B cell (primary cell): Measurements from ENCODE around the gene RGS3.

ENCODE experiments used
- EZH2 ChIP-seq: IDR thresholded peaks from 2 replicates; pipeline ENCODE4 v1.6.1; 2012; ENCODE audit warnings: borderline replicate concordance, low read depth, mild to moderate bottlenecking, moderate library complexity, low read length; ENCODE audit not compliant: insufficient read depth, poor library complexity, severe bottlenecking
- TF ChIP-seq, protein P1 (sequence below): fragments of 200-600 bp; IDR thresholded peaks from one replicate; pipeline ENCODE4 v1.8.0; 2022; ENCODE audit warnings: antibody characterized with exemption, mild to moderate bottlenecking

DNA sequence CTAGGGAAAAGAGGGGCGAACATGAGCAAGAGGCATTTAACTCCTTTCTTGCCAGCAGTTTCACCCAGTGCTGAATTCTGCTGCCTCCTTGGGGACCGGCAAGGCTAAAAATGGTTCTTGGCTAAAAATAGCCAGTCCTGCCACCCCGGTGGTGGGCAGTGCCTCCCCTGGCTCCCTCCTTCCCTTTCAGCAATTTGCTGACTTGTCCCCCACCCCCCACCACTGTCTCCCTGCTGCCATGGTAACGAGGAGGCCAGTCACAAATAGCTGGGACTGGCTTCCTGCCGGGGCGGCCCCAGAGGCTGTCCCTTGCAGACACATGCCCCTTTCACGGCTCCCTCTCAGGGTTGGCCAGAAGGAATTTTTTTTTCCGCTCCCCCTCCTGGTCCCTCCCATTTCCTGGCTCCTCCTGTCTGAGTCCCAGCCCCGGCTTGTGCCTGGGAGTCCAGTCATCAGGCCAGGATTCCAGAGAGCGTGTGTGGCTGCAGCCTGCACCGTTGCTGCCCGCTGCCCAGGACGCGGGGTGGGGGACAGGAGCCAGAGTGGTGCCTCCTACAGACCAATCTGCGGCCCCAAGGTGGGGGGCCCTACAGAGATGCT, 130.3 kb downstream of the RGS3 start:
- TF ChIP-seq, protein P1, sequence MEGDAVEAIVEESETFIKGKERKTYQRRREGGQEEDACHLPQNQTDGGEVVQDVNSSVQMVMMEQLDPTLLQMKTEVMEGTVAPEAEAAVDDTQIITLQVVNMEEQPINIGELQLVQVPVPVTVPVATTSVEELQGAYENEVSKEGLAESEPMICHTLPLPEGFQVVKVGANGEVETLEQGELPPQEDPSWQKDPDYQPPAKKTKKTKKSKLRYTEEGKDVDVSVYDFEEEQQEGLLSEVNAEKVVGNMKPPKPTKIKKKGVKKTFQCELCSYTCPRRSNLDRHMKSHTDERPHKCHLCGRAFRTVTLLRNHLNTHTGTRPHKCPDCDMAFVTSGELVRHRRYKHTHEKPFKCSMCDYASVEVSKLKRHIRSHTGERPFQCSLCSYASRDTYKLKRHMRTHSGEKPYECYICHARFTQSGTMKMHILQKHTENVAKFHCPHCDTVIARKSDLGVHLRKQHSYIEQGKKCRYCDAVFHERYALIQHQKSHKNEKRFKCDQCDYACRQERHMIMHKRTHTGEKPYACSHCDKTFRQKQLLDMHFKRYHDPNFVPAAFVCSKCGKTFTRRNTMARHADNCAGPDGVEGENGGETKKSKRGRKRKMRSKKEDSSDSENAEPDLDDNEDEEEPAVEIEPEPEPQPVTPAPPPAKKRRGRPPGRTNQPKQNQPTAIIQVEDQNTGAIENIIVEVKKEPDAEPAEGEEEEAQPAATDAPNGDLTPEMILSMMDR, result no peak
- TF ChIP-seq EZH2, result no peak
